DMS114 treated with DMSO at 0.1 percent for 48 hours (cell line): Measurements from ENCODE around the gene KRT2.

Experiments
- DNase-seq: peaks from one replicate; lab custom pipeline; 2025; ENCODE audit not compliant: unreplicated experiment; lab: John Stamatoyannopoulos, UW

The KRT2 gene

GRCh38 chr12:52667509-52667908, 15.5 kb upstream of the KRT2 start:
- DNase-seq = no peak

GRCh38 chr12:52666471-52666870, 14.5 kb upstream of the KRT2 start:
- DNase-seq = no peak

DNA sequence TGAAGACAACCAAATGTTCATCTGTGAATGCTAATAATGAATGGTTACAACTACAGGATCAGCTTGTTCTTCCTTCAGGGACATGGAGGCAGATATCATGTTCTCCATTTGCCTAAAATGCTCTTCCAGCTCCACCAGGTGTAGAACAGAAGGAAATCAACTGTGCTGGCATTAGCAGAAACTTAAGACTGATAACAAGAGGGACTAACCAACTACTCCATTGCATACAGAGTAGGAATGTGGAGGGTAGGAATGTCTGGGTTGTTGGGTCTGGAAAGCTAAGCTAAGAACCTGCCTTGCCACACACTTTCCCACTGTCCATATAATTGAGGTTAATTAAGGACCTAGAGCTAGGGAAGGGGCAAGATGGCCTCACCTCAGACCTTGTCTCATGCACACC, 11.4 kb upstream of the KRT2 start:
- DNase-seq = no peak

DNA sequence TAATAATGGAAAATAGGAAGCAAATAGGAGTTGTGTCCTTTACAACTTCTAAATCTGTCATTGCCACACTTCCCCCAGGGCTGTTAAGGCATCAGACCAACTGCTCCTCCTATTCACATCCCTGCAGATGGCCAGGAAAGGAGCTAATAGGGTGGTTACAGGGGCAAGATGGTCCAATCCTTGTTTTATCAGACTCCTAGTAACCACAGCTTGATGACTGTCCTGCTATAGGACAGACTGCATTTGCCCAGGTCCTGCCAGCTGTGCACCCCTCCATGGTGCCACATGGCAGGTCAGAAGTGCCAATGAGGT, 10.9 kb upstream of the KRT2 start:
- DNase-seq = no peak

DNA sequence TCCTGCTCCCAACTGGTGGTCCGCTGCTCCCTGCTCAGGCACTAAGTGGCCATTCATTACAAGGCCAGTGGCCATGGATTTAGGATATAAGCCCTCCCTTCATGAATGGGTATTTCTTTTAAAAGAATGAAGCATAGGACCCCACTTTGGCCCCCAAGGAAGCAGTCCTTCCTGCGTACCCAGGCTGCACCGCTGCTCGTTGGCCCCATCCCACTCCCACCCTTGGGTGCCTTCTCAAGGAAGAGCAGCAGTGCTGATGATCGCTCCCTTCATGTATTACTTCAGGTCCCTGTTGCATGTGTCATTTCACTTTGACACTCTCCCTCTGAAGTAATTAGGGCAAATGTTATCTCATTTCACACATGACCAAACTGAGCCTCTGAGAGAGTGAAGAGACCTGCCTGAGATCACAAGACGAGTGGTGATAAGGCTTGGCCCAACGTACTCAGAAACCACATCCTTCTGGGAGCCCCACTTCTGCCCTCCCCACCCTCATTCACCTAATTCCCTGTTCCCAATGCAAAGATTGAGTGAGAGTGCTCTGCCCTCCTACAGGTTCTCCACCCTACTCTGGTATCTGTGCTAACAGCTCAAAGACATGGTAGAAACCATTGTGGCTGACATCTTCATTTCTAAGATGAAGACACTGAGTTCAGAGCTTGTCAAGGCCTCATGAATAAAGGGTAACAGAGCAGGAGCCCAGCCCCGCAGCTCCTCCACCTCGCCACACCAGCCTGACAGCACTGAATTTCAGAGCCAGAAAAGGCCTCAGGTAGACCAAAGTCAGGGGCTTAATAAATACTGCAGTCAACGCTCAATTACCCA, 10.3 kb upstream of the KRT2 start:
- DNase-seq = no peak

DNA sequence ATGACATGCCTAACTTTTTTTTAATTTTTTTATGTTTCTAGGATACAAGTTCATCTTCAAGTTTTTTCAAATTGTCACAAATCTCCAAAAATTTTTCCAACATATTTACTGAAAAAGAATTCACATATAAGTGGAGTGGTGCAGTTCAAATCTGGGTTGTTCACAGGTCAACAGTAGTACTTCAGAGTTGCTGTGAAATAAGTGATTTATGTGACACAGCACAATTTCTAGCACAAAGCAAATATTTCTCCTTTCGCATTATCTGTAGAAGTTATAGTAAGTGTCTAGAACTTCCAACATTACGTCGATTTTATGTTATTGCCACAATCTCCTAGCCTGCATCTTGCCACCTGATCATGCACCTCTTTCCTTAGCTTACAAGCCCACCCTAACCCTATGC, 9.7 kb upstream of the KRT2 start:
- DNase-seq = no peak

DNA sequence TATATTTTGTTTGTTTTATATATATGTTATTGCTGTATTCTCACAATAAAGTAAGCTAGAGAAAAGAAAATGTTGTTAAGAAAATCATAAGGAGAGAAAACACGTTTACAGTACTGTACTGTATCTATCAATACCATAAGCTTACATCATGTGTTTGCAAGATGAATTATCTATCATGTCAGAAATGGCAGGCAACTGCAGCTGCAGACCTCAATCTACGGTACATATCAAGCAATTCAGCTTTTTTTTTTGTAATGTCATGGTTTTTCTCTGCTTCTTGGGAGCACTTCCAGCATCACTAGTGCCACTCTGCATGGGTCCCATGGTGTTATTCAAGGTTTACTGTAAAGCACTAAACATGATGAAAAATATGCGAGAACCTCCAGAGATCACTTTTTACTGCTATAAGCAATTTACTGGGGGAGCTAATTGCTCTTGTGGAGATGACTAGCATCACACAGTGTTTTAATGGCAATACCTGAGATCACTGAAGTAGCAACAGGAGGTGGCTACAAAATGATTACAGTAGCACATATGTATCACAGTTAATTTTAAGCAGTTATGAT, 9.0 kb upstream of the KRT2 start:
- DNase-seq = no peak

DNA sequence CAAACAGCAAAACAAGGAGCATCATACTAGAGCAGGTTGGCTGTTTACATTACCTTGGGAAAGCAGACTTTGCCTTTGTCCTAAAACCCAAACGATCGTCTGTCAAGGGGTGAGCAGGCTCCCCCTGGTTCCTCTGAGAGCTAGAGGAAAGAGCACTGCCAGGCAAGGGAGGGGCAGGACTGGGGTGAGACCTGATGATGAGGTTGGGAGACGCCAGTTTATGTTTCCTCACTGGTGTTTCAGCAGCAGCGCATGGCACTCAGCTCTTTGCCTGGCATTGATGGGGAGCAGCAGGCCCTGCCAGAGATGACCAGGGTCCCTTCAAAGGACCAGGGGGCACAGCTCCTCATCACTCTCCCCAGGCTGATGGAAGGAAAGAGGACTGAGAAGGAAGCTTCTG, 7.9 kb upstream of the KRT2 start:
- DNase-seq = no peak

GRCh38 chr12:52659395-52659794, 7.4 kb upstream of the KRT2 start:
- DNase-seq = no peak

DNA sequence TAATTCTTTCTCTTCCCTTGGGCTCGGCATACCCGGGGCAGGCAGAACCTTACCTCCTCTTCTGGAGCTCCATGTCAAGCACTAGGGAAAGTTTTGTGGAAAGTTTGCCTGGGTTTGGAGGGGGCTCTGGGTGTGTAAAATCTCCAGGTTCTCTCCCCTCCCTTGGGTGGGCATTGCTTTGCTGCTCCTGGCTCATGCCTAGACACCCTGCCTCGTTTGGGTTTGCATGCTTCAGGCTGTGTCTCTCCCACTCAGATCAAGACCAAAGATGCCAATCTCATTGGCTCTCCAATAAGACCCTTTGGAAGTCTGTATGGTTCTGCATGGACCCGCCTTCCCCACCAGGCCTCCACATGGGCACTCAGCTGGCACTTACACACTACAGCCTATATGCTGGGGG, 6.2 kb upstream of the KRT2 start:
- no peak for DNase-seq

- no peak for DNase-seq
Measured at GRCh38 chr12:52657250-52657902, 5.4 kb upstream of the KRT2 start.

GRCh38 chr12:52656616-52657015, 4.6 kb upstream of the KRT2 start:
- DNase-seq = no peak

DNA sequence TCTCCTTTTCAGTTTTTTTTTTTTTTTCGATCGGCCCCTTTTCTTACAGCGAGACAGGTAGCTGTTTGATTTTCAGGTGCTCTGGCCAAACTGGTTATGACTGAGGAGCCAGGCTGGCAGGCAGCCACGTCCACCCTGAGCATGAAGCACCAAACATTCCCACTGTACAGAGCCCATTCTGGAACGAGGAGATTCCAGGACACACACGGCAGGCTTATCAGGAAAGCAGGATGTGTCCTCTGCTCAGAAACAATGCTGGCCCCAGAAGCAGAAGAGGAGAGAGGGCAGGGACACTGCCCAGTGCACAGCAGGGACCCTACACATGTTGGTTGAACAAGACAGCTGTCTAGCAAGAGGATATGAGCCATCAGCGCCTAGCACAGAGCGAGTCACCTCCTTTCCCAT, 3.7 kb upstream of the KRT2 start:
- DNase-seq = no peak

DNA sequence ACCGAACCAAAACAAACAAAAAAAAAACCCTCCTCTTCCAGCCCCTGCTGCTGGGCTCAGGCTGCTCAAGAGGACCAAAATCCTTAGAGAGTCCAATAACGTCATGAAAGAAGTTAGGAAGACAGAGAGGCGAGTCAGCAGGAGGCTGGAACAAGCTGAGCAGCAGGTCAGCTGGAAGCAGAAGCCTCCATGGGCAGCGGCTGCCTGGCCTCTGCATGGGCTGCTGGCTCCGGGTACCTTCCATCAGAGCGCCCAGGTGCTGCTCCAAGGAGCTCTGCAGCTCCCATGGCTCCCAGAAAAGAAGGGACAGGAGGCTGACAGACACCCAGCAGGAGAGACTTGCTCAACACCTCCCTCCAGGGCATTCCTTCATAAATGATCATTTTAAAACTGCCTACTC, 3.2 kb upstream of the KRT2 start:
- DNase-seq = no peak

DNA sequence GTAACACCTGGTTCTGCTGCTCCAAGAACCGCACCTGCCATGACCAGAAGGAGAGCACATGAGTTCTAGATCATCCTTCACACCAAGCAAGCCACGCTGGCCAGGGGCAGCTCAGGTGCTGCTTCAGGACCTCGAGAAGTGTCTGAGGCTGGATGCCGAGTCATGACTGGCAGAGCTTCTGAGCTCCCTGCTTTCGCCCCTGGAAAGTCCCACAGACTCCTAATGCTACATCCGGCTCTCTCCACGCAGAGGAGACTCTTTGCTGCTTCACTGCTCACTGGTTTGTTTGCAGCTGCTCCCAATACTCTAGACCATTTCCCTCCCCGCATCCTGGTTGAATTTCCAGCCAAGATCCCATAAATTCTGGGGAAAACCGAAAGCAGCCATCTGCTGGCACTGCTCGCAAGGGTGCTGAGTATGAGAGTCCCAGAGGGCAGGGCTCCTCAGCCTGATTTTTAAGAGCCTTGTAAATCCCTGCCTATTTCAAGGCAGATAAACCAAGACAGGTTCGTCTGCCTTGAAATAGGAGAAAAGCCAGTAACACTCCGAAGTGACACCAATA, 1.4 kb downstream of the KRT2 start:
- no peak for DNase-seq

GRCh38 chr12:52649066-52649465, 2.9 kb downstream of the KRT2 start:
- DNase-seq = no peak

- DNase-seq = no peak
Measured at GRCh38 chr12:52648012-52648550, 3.9 kb downstream of the KRT2 start.

DNA sequence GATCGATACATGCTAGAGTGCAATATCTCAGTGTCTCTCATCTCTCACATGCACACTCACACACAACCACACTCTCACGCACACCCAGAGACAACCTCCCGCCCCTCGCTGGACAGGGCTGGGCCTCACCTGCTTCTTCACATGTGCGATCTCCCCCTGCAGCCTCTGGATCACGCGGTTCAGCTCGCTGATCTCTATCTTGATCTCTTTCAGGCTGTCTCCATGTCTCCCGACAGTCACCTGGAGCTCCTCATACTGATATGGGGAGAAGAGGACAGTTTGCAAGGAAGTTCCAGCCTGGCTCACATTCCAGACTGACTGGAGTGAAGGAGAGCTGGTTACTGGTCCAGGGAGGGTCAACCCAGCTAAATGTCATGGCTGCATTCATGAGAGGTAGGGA, 4.4 kb downstream of the KRT2 start:
- no peak for DNase-seq

DNA sequence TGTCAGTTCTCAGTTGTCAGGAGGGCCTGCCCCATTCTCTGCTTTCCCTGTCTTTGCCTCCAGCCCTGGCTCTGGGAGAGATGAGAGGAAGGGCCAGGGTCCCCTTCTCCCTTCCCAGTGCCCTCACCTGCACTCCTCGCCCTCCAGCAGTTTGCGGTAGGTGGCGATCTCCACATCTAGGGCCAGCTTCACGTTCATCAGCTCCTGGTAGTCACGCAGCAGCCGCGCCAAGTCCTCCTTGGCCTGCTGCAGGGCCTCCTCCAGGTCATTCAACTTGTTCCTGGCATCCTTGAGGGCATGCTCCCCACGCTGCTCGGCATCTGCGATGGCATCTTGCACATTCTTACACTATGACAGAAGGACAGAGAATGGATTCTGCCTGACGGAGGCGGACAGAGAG, 5.4 kb downstream of the KRT2 start:
- DNase-seq = no peak

DNA sequence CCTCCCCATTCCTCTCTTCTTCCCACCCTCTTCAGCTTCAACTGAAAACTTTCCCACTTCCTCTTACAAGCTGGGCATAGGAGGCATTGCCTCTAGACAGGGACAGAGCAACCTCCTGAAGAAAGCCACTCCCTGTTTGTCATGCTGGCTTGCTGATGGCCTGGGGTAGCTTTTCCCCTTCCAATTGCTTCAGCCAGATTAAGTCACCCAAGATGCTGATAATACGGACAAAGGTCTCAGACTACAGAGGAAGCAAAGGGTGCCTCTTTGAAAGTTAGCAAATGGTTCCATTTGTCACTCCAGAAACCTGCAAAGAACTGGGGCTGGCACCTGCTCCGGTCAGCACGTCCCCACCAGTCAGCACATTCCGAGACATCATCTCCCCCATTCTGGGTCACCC, 6.0 kb downstream of the KRT2 start:
- DNase-seq = no peak

GRCh38 chr12:52645120-52645761, 6.8 kb downstream of the KRT2 start:
- no peak for DNase-seq

DNA sequence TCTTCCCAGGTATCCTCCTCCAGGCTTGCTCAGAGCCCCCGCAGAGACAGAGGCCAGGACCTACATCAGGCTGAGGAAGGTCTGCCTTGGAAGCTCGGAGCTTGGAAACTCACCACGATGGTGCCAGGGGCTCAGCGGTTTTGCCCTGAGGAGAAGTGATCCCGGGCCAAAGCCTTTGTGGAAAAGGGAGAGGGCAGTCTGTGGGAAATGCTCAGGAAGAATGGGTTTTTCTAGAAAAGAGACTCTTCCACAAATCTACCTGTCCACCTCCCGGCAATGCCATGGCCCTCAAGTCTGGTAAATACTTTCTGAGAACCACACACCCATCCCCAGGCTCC, 8.0 kb downstream of the KRT2 start:
- DNase-seq = no peak
